Hematopoietic multipotent progenitor cell treated with erythropoietin and hydrocortisone succinate and interleukin-3 and kit ligand, for 17 days (in vitro differentiated cells): ENCODE results near the gene TRIOBP.

Experiments
- DNase-seq: peaks from one replicate; pipeline ENCODE4 v3.0.0-alpha.2; 2015; ENCODE audit warnings: low spot score

TRIOBP gene

DNA sequence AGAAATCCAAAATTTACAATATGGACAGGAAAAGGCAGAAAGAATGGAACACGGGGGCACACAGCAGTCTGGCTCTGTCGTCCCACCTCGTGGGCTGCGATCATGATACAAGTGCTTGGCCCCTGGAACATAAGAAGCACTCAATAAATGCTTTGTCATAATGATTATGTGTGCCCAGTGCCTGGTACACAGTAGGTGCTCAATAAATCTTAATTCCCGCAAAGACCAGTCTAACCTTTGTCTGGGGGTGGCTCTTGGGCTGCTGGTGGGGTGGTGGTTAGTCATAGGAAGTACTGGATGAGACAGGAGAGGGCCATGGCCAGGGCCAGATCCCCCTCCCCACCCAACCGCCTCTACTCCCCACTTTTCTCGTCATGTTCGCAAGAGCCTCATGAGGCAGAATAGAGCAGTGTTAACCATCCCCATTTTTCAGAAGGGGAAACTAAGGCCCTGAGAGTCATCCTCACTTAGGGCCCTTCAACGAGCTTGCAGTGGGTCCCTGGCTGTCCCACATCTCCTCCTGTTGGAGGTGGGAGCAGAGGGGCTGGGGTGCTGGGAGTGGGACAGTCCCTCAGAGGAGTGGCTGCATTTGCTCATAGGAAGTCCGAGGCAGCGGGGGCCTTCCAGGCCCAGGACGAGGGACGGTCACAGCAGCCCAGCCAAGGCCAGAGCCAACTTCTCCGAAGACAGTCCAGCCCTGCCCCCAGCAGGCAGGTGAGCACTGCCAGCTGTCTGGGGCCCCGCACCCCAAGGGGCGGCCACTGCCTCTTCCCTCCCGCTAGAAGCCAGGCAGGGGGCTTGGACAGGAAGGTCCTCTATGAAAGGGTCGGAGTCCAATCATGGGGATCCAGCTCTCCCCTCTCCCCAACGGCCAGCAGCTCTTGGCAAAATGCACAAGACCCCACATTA lies 36.1 kb downstream of the TRIOBP start:
- DNase-seq: no peak

DNA sequence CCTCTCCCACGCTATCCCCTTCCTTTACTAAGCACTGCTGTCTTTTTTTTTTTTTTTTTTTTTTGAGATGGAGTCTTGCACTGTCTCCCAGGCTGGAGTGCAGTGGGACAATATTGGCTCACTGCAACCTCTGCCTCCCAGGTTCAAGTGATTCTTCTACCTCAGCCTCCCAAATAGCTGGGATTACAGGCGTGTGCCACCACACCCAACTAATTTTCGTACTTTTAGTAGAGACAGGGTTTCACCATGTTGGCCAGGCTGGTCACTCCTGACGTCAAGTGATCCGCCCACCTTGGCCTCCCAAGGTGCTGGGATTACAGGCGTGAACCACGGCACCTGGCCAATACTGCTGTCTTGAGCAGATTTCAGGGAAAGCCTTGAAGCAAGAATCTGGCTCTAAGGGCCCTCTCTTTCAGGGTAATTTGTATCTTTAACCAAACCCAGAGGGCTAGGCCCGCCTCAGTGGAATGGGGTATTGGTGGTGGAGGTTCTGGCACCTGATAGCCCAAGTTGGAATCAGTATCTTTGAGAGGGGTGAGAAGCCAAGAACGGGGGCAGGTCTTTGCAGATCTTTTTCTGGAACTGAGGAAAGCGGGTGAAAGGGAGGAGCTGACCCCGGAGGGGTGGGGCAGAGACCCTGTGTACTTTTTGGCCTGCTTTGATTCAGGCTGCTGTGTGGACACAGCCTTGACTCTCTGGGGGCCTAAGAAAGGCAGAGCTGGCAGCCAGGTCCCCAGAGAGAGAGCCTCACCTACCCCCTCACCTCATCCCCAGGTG lies 37.0 kb downstream of the TRIOBP start:
- DNase-seq: no peak

GRCh38 chr22:37734402-37734700 lies 37.5 kb downstream of the TRIOBP start:
- no peak for DNase-seq

- no peak for DNase-seq
Measured at GRCh38 chr22:37734964-37735451, 38.2 kb downstream of the TRIOBP start.

DNA sequence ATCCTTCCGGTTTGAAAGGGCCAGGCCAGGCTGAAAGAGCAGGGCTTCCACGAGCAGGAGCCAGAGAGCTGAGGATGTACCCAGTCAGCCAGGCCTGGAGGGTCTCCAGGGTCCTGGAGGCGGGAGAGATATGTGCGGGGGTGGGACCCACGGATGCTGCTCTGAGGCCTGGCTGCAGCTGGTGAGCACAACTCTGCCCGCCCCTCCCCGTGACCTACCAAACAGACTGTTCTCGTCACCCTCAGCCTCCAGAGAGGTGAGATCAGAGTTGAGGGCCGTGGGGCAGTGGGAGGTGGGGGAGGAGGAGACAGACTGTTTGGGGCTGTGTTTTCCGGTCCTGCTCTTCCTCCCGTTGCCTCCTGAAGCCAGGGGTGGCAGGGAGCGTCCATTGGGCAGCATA lies 42.2 kb downstream of the TRIOBP start:
- DNase-seq: no peak

DNA sequence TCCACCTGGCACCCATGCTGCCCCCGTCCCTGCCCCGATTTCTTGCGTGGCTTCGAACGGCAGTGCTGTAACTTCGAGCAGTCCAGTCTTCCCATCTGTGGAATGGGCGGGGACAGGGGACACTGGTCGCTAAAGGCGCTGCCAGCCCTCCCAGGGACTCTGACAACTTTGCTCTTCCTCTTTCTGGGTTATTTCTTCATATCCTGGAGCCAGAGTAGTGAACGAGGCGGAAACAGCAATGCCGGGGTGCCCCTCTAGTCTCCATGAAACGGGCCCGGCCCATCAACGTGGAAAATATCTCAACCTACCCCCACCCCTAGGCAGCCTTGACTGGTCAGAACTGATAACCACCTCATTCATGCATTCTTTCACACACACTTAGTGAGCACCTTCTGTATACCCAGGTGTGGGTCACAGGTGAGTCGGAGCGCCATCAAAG lies 42.8 kb downstream of the TRIOBP start:
- no peak for DNase-seq

DNA sequence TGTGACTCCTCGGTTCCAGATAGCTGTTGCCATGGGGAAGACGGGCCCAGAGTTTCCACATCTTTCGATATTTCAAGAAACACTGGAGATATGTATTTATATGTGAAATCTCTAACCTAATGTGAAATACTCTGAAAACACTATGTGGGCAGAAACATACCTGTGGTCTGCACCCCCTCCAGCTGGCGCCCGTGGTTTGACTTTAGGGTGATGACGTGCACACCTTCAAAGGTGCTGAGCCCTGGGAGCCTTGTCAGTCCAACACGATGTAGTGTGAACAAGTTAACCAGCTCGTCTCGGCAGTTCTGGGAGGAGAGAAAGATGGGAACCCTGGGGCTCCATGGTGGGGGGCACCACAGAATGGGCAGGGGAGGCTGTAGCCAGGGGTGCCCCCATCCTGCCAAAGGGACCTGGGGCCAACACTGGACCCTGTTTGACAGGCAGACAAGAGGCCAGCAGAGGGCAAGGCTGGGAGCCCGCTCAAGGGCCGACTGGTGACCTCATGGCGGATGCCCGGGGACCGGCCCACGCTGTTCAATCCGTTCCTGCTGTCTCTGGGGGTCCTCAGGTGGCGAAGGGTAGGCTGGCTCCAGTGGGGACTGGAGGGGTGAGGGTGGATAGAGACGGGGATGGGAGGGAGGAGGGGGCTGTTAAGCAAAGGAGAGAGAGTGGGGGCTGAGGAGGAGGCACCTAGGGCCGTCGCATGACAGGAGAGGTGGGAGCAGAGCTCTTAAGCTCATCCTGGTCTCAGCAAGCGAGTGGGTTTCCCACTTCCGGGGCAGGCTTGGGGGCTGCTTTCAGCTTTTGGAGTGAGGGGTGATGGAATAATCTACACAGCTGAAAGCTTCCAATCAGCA lies 43.8 kb downstream of the TRIOBP start:
- no peak for DNase-seq

GRCh38 chr22:37741312-37741795 lies 44.5 kb downstream of the TRIOBP start:
- DNase-seq: no peak

DNA sequence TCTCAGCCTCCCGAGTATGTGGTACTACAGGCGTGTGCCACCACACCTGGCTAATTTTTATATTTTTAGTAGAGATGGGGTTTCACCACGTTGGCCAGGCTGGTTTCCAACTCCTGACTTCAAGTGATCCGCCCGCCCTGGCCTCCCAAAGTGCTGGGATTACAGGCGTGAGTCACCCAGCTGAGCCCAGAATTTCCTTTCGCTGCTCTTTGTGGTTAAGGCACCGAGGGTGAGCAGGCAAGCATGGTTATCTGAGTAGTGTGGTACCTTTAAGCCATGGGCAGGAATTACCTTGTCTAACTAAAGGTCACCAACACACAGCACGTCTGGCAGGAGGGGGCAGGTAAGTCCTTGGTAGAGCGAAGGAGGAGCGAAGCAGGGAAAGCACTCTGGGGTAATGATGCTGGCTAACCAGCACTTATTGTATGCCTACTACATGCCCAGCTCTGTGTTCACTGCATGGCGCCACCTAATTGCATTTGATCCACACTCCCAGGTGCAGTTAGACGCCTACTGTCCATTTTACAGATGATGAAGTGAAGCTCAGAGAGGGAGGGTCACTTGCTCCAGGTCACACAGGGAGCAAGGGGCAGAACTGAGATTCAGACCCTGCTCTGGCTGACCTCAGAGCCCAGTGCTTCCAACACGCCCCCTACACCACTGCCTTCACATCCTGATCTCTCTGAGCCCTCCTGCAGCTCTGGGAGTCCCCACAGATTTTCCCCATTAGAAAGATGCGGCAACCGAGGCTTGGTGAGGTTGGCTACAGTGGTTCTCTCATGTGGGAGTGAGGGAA lies 45.7 kb downstream of the TRIOBP start:
- DNase-seq: no peak

GRCh38 chr22:37744589-37744988 lies 47.7 kb downstream of the TRIOBP start:
- DNase-seq: no peak

DNA sequence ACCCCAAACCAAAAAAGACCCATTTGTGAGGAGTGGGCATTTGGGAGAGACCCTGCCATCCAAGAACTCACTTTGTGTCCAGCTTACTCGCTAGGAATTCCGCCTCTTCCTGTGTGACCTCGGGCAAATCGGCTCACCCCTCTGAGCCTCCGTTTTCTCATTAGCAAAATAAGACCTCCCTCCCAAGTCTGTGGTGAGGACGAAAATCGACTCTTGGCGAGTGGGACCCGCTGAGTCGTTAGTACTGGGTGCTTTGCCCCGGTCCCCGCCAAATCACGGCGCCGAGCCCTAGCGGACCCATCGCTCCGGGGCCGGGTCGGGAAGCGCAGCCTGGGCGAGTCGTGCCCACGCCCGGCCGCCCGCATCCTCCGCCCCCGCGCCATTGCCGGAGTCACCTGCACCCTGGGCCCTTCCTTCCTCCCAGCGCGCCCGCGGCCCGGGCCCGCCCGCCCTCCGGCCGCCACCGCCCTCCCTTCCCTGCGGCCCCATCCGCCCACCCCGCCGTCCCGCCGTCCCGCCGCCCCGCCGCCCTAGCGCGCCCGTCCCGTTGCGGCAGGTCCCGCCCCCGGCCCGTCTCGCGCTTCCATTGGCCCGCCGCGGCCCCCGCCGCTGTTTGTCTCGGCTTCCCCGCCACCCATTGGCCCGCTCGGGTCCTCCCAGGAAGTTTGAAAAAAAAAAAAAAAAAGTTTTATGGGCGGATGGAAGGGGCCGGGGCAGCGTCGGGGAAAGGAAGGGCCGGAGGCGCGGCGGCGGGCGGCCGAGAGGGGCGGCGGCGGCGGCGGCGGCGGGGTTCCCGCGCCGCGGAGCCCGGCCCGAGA lies 48.9 kb downstream of the TRIOBP start:
- peak; percentile 82 for DNase-seq

DNA sequence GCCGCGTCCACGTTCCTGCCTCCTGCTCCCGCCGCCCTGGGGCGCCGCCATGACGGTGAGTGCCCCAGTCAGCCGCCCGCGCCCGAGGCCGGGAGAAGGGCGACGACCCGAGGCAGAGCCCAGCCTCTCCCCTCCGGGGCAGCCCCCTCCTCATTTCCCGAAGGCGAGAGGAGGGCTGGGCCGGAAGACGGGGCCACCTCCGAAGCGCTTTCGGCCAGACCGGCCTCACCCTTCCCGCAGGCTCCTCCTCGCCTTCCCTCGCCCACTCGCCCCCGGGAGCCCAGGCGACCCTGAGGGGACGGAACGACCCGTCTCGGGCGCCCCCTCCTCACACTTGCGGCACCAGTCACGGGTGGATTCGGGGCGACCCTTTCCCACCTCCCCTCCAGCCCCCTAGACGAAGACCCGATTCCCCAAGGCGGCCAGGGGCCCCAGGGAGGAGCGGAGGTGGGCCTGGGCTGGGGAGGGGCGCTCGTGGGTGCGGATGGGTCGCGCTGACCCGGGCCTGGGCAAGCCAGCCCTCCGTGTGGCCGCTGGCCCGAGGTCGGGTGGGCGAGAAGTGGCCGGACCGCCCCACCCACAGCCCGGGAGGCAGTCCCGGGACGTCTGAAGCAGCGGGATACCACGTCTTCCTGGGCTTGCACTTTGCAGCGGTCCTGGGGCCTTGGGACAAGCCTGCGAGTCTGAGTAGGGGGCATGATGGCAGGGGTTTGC lies 49.7 kb downstream of the TRIOBP start:
- no peak for DNase-seq

DNA sequence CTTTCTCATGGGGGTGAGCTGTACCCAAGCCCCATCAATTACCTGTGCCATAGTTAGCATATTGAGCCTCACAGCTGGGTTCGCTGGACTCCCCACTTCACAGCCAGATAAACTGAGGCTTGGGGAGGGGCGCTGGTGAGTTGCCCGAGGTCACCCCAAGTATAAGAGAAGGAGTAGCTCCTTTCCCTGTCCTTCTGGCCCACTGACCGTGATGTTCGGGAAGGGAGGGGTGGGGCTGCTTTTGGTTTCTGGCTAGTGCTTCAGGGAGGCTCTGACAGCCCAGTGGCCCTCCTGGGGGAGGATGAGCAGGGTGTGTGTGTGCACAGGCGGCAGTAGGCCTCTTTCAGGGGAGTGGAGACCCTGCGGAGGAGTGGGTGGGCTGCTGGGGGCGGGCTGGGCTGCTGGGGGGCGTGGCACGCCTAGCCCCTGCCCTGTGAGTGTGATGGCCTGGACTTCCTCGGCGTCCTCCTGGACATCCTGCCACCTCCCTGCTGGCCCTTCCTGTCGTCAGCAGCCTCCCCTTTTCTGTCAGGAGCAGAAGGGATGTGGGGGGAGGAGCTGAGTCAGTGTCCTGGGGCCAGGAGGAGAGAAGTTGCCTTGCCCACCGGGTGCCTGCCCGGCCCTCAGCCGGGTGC lies 50.3 kb downstream of the TRIOBP start:
- DNase-seq: peak; percentile 7

DNA sequence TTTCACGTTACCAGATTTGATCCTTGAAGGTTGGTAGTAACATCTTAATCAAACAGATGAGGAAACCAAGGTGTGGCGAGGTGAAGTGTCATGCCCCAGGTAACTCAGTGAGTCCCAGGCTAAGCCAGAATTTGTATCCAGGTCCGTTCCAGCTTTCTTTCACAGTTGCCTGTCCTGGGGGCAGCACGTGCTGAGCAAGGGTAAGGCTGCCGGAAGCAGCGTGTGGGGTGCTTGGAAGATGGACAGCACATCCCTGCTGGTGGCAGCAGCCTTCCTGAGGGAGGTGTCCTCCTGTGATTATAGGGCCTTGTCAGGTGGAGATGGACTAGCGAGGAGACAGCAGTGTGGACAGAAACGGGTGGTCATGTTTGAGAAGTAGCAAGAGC lies 50.9 kb downstream of the TRIOBP start:
- DNase-seq: no peak

DNA sequence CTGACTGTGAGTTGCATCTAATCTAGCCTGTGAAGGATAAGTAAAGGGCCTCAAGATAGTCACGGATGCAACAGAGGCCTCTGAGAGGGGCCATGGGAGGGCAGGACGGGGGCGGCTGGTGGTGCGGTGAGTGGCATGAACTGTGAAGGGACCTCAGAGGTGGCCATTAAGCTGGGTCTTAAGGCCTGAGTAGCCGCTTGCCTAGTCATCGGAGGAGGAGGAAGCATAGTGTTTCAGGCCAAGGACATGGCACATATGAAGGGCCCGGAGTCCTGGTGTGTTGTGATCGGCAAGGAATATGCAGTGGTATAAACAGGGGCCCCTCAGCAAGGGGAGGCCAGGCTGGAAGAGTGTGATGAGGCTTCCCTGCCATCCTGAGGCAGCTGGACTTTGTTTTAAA lies 51.8 kb downstream of the TRIOBP start:
- DNase-seq: no peak

- DNase-seq: no peak
Measured at GRCh38 chr22:37749226-37749625, 52.4 kb downstream of the TRIOBP start.

DNA sequence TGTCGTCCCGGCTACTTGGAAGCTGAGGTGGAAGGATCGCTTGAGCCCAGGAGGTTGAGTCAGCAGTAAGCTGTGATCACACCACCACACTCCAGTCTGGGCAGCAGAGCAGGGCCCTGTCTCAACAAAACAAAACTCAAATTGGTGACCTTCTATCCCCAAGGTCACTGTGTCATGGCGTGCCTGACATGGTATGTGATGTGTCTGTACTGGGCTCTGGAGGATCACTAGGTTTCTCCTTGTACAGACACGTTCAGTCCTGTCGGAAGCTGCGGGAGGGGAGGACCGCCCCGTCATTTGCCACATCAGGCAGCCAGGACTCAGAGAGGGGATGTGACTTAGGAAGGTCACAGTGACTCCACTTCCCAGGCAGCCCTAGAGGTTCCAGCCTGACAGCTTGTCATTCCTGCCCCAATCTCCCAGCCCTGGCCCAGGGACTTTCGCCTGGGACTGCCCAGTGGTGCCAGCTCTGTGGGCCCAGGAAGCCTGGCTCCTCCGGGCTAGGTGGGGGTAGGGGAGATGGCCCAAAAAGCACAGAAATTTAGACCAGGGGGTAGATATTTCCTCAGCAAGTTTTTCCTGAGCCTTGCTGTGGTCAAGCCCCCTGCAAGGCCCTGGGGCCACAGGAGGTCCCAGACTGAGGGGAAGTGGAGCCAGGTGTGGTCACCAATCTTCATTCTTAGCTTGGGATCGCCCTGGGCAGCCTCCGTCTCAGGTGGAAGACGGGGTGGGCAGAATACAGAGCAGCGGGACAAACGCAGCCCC lies 53.2 kb downstream of the TRIOBP start:
- no peak for DNase-seq

GRCh38 chr22:37750596-37751162 lies 53.8 kb downstream of the TRIOBP start:
- no peak for DNase-seq
